DMS 273 (cell line): ENCODE results near the gene CLEC1A.
"Not testable (repeated sequence)": the region's sequence is repeated elsewhere in the genome, so short reads cannot be mapped to it uniquely, and the experiment has no call there.

Experiments
- DNase-seq: peaks from one replicate; lab custom pipeline; 2025; ENCODE audit not compliant: unreplicated experiment; lab: John Stamatoyannopoulos, UW

The CLEC1A gene

GRCh38 chr12:10052193-10052913 lies 46.4 kb downstream of the CLEC1A start:
- no peak for DNase-seq

GRCh38 chr12:10048526-10048925 lies 50.3 kb downstream of the CLEC1A start:
- no peak for DNase-seq

- no peak for DNase-seq
These were observed 56.6 kb downstream of the CLEC1A start for GRCh38 chr12:10042167-10042566.

- peak; percentile 0 for DNase-seq
These were observed 64.8 kb downstream of the CLEC1A start for GRCh38 chr12:10033783-10034545.

GRCh38 chr12:10031771-10032175 lies 67.0 kb downstream of the CLEC1A start:
- no peak for DNase-seq

DNA sequence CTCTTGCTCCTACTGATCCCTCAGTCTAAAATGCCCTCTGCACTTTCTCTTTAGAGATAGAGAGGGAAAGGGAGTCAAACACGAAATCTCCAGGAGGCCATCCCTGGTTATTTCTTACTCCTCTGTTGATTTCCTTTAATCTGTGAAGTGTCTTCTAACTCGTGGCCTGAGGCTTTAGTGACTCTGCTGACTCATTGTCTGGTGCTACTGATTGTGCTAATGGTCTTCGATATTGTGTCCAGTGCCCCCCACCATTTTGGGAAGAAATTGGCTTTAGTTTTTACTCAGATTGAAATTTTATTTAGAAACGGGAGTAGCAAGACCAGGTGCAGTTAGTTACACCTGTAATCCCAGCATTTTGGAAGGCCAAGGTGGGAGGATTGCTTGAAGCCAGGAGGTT lies 67.5 kb downstream of the CLEC1A start:
- no peak for DNase-seq

GRCh38 chr12:10030446-10030845 lies 68.3 kb downstream of the CLEC1A start, which contains the start of gene CLEC9A:
Gene CLEC9A (plus strand): TSS chr12:10030682. CDS start chr12:10052688, 22,006 bp downstream.
- no peak for DNase-seq

DNA sequence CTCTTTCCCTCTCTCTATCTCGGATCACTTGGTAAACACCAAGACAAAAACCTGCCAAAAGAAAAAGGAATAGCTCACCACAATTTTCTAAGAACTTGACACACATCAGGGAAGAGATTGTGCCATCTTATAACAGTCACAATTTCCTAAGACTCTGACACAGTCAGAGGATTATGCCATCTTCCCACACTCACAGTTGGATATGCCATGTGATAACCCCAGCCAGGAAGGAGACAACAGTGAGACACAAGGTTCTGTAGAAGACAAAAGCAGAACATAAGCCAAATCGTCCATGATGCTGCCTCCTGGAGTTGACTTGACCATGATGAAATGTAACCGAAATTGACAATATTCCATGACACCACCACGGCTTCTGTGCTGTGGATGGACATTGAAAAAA lies 71.1 kb downstream of the CLEC1A start:
- no peak for DNase-seq

- no peak for DNase-seq
These were observed 71.5 kb downstream of the CLEC1A start for GRCh38 chr12:10027311-10027710.

GRCh38 chr12:10026666-10027065 lies 72.1 kb downstream of the CLEC1A start:
- DNase-seq, result not testable (repeated sequence)

DNA sequence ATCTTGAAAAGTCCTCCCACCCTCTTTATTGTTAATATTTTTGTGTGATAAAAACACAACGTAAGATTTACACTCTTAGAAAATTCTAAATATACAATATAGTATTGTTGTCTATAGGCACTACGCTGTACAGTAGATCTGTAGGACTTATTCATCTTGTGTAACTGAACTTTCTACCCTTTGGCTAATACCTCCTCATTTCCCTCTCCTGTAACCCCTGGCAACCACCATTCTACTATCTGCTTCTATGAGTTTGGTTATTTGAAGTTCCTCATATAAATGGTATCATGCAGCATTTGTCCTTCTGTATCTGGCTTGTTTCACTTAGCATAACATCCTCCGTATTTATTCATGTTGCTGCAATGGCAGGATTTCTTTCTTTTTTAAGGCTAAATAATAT lies 73.5 kb downstream of the CLEC1A start:
- no peak for DNase-seq

GRCh38 chr12:10021342-10021741 lies 77.4 kb downstream of the CLEC1A start:
- no peak for DNase-seq
